HG03095 (cell line): ENCODE data around the gene GPR137C.

Source experiments
- ATAC-seq: cut with Tn5 transposase; IDR thresholded peaks from one replicate; pipeline ENCODE4 v1.9.1; 2021; ENCODE audit warnings: moderate library complexity; ENCODE audit not compliant: unreplicated experiment

GPR137C gene, protein sequence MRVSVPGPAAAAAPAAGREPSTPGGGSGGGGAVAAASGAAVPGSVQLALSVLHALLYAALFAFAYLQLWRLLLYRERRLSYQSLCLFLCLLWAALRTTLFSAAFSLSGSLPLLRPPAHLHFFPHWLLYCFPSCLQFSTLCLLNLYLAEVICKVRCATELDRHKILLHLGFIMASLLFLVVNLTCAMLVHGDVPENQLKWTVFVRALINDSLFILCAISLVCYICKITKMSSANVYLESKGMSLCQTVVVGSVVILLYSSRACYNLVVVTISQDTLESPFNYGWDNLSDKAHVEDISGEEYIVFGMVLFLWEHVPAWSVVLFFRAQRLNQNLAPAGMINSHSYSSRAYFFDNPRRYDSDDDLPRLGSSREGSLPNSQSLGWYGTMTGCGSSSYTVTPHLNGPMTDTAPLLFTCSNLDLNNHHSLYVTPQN

DNA sequence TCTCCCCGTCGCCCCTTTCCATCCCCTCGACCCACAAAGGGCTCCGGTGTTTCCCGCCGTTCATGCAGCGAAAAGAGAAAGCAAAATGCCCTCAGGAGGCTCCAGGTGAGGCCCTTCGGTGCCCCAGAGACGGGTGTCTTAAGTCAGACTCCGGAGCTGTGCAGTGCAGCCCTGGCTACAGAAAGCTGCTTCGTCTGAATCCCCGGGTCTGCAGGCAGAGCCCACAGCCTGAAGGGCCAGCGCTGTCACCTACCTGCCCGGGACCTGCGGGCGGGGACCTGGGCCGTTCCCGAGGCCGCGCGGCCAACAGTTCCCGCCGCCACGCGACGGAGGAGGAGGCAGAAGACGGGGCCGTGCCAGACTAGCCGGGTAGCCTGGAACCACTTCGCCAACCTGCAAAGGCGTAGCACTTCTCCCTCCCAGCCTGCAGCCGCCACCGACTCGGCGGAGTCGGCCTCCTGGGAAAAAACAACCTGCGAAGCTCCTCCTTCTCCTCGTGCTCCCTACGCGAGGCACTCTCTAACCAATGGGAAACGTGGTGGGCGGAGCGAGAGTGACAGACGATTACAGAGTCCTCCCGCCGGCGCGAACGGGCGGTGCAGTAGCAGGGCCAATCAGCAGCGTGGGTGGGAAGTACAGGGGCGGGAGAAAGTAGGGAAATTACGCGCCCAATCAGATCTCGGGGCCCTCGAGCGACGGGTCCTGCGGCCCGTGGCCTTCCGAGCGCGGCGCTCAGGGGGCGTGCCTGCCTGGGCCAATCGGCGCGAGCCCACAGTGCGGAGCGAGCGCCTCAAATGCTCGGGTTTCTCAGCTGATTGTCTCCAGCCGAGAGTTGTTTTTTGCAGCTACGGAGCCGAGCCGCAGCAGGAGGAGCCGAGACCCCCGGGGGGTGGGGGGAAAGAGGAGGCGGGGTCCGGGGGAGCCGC is at the start of gene GPR137C, which contains the start of gene TXNDC16:
Gene GPR137C, plus strand, starts transcription at position 774 of the 926 bp plus-strand sequence. CDS start 312 bp downstream, outside the sequence.
Gene TXNDC16, minus strand, starts transcription at position 443 of the 926 bp plus-strand sequence. CDS start 8,948 bp downstream, outside the sequence.
- ATAC-seq: peak; percentile 94

DNA sequence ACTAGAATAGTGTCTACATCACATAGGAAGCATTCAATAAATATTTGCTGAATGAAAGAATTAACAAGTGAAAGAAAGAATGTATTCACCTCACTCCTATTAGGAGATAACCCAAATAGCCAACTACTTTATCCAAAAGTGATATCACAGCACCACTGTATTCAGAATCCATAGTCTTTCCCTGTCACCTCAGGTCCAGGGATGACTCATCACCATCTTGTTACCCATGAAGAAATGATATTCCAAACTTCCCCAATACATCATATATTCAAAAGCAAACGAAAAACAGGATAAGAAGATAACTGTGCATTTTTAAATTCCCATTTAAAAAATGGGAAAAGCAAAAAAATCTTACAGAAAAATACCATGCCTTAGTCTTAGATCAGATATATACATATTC is 39.4 kb upstream of the GPR137C start:
- ATAC-seq: no peak

DNA sequence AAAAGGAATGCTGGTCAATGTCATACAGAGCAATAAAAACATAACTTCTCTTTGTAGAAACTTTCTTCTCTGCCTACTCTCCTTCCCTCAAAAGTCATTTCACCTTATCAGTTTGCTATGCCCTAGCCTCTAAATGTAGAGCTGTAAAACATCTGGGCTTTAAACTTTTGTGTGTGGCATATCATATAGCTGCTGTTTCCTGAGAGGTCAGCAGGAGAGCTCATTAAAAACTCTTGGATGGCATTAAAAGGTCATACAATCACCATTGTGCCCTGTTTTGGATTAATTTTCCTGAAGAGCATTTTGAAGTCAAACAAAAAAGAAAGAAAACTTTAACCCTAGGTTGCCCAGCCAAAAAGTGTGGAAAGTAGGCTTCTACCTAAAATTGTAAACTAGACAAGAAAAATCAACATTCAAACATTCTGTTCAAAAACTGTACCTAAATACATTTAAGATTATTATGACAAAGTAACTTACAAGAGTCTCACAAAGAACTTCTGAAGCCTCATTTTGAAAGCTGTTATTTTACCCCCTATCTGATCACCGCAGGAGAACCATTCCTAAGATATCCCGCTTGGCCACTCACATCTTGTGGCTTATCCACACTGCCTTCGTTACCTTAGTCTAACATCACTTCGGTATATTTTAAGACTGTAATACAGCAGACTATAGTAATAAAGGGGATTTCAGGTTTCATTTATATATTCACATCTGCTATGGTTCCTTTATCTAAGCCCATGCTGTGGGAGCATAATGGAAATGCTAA is 38.4 kb upstream of the GPR137C start:
- ATAC-seq: no peak

DNA sequence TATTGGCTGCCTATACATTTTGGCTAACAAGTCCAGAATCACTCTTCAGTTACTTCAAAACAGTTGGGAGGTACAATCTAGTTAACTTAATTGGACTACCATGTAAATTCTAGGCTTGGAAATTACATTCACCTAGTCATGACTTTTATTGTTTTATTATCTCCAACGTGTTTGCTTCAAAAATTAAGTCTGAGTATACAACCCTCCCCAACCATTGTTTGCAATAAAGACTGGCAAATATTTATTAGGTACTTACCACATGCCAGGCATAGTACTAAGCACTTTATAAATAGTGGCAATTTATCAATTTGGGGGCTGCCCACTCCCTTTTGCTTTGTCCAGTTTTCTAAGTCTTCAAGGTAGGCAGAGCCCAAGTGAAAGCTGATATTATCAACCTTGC is 30.6 kb upstream of the GPR137C start:
- no peak for ATAC-seq

DNA sequence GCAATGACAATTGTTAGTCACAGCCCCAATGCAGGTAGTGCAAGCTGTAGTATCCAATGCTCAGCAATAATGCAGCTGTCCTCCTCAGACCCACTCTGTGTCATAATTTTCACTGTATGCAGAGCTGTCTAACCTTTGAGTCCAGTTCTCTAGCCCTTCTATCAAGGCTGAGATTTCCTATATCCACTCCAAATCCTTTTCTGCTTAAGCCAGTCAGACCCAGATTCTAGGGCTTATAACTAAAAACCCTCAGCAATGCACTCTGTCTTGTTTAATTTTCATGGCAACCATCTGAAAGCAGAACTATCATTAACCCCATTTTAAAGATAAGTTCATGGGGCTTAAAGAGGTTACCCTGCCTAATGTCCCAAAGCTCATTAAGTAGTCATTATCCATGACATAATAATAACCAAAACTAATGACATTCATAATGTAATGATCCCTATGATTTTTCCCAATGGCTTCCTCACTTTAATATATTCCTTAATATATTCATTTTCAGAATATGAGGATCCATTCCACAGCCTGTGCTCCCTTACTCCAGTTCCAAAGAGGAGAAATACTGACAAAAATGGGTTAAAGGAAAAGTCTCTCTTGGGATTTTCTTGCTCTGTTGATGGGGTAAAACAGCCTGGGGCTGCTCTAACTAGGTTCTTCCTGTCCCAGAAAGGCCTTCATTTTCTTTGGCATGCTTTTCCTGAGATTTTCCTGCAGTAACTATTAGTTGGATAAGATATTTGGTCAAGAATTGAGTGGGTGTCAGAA is 29.9 kb upstream of the GPR137C start:
- ATAC-seq: no peak

DNA sequence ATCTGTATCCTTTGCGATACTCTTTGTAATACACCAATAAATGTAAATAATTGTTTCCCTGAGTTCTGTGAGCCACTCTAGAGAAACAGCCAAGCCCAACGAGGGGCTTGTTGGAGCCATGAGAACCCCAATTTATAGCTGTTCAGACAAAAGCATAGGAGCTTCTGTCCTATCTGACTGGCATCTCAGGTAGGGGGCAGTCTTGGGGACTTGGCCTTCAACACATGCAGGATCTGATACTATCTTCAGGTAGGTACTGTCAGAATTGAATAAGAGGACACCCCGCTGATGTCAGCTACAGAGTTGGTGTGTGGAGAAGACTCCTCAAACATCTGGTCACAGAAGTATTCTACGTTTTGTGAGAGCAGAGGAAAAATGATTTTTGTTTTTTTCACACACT is 25.6 kb upstream of the GPR137C start:
- ATAC-seq: no peak

DNA sequence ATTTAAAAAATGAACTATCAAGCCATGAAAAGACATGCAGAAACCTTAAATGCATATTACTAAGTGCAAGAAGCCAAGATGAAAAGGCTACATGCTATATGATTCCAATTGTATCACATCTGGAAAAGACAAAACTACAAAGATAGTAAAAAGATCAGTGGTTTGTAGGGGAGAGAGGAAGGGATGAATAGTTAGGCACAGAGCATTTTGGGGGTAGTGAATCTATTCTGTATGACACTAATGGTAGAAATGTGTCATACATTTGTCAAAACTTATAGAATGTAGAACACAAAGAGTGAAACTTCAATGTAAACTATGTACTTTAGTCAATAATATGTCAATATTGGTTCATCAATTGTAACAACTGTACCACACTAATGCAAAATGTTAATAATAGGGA is 21.2 kb upstream of the GPR137C start:
- no peak for ATAC-seq

DNA sequence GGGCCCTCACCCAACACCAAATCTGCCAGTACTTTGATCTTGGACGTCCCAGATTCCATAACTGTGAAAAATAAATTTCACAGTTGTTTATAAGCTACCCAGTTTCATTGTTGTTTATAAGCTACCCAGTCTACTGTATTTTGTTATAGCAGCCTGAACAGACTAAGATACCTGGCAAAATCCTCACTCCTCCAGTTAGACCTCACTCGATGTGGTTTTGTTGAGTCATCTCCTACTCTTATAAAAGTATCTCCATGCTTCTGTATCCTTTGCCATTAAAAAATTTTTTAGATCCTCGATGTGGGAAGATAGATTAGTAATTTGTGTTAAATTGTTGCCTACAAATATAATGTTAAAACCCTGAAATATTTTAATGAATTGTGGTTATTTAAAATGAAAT is 16.4 kb upstream of the GPR137C start:
- no peak for ATAC-seq

DNA sequence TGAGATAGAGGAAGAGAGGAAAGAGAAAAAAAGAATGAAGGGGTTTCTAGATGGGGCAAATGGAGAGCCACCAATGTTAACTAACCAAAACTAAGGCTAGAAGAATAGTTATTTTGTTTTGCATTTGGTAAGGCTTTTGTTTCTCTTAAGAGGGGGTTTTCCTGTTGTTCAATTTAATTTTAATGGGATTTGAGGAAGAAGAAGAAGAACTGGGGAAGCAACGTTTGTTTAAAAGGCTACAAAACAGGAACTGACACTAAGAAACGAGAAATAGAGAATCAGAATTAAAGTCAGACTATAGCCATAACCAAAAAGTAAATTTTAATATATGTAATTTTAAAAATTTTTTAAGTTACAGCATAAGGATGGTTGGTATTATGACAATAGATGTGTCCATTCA is 14.0 kb upstream of the GPR137C start:
- ATAC-seq: no peak

DNA sequence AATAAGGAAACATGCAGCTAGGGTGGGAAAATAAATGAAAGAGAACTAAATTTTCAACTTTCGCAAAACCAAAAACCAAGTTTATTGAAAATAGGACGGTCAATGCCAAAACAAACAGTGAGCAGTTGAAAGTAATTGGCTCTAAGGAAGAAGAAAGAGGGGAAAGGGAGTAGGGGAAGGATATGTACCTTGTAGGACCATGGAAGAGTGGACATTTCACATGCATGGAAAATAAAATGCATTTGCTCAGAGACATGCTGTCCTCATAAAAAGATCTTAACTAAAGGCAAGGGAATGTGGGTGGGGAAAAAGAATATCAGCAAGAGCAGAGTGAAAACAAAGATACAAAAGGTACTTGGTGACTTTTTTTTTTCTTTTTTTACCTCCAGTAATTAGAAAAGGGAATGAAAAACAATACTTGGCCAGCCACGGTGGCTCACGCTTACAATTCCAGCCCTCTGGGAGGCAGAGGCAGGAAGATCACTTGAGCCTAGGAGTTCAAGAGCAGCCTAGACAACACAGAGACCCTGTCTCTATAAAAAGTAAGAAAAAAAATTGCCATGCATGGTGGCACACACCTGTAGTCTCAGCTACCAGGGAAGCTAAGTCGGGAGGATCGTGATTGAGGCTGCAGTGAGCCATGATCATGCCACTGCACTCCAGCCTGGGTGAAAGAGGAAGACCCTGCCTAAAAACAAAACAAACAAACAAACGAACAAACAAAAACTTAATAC is 6.9 kb upstream of the GPR137C start:
- ATAC-seq: no peak

DNA sequence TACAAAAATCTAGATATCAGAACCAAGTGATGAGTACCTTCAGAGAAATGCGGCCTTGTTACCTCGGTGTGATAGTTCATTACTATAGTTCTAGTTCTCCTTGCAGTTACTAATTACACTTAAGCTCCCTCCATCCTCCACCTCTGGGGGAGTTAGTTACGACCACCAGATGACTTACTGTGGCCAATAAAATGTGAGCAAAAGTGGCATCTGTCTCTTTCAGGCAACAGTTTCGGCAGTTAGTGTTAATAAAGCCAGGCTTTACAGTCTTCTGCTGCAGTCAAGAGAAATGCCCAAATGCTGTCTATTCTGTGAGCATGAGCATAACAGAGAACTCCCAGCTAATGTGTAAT is 6.3 kb upstream of the GPR137C start:
- no peak for ATAC-seq

DNA sequence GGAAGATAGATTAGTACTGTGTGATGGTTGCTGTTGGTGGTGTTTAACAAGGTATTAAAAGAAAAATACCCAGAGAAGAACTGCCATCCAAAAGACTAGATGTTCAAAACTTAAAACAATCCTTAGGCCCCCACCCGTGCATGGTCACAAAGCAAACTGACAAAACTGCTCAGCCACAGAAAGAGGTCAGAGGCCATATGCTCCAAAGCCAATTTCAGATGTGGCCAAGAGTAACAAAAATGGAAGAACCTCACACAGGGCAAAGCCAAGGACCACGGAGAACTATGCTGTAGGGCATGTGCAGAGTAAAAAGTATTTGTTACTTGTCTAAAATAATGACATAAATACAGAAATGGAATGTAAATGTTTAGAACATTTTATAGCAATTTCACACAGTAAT is 5.6 kb upstream of the GPR137C start:
- no peak for ATAC-seq

DNA sequence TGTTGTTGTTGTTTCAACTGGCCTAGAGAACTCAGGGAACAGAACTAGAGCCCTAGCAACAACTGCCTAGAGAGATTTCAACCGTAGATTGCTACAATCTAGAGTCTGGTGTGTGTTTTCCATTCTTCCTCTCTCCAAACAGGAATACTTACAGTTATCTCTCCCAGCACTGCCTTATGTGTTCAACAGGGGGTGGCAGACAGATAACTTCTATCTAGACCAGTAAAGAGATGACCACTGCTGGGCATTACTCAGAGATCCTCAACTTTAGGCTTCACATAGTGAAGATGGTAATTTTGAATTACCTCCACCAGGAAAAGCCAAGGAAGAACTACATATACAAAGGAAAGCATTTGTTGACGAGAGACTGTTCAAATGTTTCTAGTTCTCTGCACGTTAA is 5.1 kb upstream of the GPR137C start:
- ATAC-seq: no peak

DNA sequence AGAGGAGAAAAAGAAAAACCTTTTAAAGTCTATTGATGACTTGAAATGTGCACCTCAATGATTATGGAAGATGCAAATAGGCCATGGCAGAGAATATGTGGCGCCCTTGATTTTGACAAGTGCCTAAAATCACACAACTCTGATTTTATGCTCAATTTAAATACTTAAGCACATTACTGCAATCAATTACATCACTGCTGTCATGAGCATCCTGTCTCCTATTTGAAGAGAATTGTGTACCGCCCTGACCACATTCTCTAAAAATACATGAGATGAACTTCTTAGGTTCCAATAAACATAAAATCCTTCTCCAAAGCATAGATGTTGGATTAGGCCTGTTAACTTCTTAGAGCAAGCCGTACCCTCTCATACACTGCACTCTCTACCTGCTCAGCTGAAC is 2.0 kb upstream of the GPR137C start:
- no peak for ATAC-seq

DNA sequence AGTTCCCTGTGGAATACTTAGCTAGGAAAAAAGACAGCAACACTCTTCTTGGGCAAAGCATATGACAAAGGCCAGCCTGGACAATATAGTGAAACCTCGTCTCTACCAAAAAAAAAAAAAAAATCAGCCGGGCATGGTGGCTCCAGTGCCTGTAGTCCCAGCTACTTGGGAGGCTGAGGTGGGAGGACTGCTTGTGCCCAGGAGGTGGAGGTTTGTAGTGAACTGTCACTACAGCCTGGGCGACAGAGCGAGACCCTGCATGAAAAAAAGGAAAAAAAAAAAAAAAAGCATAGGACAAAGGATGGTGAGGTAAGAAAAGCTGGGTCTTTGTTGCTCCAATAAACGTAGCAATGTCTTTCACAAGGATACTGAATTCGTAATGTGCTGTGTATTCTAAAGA is 1.4 kb upstream of the GPR137C start:
- no peak for ATAC-seq

DNA sequence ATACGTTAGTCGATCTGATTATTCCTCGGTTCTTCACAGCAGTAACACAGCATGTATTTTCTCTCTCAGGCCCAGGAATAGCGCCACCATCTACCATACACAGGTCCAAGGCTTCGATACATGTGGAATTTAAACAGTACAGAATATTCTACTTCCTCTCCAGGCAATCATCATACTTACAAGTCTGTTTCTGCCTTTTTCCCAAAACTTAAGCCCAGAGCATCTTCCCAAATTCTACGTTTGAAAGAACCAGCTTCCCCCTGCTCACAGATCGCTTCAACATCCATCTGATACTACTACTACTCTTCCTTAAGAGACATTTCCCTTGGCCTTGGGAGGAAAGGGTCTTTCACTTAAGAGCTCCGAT is 957 bp upstream of the GPR137C start:
- ATAC-seq: no peak

DNA sequence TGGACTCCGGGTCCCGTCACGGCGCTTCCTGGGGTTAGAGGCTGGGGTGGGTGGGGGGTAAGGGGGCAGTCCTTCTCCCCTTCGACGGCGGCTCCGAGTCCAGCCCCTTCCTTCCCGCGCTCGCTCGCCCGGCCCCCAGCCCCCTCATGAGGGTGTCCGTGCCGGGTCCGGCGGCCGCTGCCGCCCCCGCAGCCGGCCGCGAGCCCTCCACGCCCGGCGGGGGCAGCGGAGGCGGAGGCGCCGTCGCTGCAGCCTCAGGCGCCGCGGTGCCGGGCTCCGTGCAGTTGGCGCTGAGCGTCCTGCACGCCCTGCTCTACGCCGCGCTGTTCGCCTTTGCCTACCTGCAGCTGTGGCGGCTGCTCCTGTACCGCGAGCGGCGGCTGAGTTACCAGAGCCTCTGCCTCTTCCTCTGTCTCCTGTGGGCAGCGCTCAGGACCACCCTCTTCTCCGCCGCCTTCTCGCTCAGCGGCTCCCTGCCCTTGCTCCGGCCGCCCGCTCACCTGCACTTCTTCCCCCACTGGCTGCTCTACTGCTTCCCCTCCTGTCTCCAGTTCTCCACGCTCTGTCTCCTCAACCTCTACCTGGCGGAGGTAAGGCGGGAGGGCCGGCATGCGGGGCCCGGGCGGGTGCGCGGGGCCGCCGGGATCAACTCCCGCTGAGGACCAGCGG is 500 bp downstream of the GPR137C start:
- peak; percentile 10 for ATAC-seq

DNA sequence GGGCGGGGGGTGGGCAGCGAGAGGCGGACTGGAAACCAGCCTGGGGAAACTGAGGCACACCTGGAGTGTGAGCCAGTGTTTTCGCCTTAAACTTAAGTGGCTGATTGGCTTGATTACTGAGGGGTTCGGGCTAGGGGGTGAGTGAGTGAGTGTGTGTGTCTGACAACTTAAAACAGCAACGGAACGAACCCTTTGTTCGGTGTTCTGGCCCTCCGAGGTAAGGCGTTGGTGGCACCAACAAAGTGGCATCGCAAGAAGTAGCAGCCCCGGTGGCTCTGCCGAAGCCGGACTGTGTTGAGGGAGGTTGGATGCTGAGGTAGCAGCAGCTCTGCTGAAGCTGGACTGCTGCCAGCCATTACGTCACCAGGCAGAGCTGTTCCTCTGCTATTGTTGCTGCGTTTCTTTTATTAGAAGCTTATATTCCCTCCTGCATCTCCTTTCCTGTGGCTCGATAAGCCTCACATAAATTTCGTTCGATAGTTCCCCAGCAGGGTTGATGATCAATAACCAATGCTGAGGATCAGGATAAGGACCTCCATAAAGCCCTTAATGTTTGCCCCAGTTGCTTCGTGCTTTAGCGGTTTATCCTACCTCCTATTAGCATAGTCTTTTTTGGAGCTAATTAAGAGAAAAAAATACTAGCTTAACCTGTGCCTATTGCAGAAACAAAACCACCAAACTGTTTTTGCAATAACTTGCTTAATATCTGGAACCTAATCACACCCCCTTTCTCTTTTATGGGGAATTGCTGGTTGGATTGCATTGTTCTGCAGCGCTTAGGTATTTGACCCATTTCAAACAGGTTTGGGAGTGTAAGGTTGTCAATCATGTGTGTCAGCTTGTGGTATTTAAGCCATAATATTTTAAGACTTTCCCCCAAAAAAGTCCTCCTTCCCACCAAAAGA is 1.3 kb downstream of the GPR137C start:
- no peak for ATAC-seq
